22Rv1 (cell line): ENCODE results near the gene CD46.

Experiments
- H3K27ac ChIP-seq: fragments of 450-650 bp; 2 replicates; pipeline ENCODE4 v1.5.1; 2017
- ZFX ChIP-seq: fragments of 450-650 bp; IDR thresholded peaks from 2 replicates; pipeline ENCODE4 v1.6.1; 2017; ENCODE audit warnings: antibody characterized with exemption, borderline replicate concordance
- TF ChIP-seq, protein P1 (sequence below): fragments of 450-650 bp; IDR thresholded peaks from 2 replicates; pipeline ENCODE4 v1.5.1; 2017; ENCODE audit warnings: mild to moderate bottlenecking

CD46 gene

DNA sequence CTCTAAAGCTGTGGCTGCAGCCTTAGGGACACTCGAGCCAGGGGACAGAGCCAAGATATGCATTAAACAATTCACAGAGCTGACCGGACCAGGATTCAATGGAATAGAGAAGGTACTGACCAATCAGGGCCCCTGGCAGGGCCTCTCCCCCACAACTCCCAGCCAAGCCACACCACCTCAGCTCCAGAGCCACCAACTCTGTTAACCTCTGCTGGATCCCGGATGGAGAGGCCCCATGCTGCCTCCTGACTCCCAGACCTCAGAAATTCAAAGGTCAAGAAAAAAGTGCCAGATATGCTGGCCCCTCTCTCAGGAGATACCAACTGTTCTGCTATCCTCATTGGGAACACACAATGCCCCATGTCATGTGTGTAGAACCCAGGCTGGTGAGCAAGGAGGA, 62.1 kb downstream of the CD46 start:
- no peak for TF ChIP-seq ZFX
- TF ChIP-seq, protein P1, sequence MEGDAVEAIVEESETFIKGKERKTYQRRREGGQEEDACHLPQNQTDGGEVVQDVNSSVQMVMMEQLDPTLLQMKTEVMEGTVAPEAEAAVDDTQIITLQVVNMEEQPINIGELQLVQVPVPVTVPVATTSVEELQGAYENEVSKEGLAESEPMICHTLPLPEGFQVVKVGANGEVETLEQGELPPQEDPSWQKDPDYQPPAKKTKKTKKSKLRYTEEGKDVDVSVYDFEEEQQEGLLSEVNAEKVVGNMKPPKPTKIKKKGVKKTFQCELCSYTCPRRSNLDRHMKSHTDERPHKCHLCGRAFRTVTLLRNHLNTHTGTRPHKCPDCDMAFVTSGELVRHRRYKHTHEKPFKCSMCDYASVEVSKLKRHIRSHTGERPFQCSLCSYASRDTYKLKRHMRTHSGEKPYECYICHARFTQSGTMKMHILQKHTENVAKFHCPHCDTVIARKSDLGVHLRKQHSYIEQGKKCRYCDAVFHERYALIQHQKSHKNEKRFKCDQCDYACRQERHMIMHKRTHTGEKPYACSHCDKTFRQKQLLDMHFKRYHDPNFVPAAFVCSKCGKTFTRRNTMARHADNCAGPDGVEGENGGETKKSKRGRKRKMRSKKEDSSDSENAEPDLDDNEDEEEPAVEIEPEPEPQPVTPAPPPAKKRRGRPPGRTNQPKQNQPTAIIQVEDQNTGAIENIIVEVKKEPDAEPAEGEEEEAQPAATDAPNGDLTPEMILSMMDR: no peak
- peak overlapping the region; percentile 71; the same call in 1 of the 2 replicates for H3K27ac ChIP-seq

DNA sequence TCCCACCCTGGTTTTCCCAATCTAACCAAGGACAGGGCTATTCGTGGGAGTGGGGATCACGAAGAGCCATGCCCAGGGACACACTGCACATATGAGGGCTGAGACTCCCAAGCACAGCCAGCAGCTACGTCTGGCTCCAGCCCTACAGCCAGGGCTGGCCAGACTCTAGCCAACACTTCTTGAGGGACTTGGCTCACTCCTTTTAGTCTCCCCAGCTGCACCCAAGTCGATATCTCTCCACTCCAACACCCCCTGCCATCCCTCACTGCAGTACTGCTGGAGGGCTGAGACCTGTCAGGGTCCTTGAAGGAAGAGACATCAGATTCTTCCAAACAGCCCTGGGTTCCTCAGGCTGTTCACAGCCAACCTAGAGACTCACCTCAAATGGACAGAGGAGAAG, 62.6 kb downstream of the CD46 start:
- no peak overlapping the region for H3K27ac ChIP-seq
- TF ChIP-seq, protein P1: no peak
- TF ChIP-seq ZFX: no peak

DNA sequence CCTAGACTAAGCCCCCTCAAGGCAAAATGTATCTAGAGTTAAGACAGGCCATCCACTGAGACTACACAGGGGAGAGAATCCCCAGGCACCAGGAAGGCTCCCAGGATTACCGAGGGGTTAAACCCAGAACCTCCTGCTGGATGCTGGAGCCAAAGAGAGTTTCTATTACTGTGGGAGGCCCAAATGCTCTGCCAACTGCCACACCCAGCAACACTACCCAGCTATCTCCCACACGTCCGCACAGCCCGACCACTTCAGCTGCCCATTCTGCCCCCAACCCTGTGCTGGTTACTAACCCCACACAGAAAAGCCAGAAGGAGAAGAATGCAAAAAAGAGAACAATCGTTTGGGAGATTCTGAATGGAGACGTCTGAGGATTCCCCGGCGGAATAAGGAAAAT, 63.6 kb downstream of the CD46 start:
- TF ChIP-seq, protein P1: no peak
- no peak for TF ChIP-seq ZFX
- no peak overlapping the region for H3K27ac ChIP-seq

DNA sequence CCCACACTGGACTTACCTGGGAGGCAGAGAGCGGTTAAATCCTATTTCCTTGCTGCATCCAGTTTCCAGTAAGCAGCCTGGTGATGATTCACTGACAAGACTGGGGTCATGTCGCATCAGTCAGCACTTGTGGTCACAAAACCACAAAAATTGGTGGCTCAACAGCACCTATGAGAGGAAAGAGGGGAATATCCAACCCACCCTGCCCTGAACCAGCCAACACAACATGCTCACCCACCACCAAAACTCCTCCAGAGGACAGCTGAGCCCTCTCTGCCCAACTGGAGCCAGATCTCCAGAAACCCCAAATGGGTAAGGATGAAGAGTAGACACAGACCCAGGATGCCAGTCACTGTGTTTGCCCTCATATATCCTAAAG, 64.0 kb downstream of the CD46 start:
- H3K27ac ChIP-seq: no peak overlapping the region
- TF ChIP-seq, protein P1: no peak
- no peak for TF ChIP-seq ZFX

DNA sequence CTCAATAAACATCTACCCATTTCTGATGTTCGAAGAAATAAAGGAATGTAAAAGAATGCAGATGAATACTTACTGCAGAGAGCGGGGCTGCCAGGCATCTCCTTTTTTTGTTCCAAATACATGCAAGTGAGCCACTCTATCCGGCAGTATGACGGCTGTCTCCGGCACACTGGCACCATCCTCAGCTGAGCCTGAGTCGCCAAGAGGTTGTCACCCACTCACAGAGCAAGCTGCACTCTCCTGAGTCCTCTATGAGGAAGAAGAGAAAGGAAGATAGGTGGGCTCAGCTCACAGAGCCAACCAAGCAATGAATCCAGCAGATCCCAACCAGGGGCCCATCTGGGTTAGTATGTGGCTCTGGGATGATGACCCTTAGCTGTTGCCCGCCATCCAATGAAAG, 65.3 kb downstream of the CD46 start:
- H3K27ac ChIP-seq: no peak overlapping the region

DNA sequence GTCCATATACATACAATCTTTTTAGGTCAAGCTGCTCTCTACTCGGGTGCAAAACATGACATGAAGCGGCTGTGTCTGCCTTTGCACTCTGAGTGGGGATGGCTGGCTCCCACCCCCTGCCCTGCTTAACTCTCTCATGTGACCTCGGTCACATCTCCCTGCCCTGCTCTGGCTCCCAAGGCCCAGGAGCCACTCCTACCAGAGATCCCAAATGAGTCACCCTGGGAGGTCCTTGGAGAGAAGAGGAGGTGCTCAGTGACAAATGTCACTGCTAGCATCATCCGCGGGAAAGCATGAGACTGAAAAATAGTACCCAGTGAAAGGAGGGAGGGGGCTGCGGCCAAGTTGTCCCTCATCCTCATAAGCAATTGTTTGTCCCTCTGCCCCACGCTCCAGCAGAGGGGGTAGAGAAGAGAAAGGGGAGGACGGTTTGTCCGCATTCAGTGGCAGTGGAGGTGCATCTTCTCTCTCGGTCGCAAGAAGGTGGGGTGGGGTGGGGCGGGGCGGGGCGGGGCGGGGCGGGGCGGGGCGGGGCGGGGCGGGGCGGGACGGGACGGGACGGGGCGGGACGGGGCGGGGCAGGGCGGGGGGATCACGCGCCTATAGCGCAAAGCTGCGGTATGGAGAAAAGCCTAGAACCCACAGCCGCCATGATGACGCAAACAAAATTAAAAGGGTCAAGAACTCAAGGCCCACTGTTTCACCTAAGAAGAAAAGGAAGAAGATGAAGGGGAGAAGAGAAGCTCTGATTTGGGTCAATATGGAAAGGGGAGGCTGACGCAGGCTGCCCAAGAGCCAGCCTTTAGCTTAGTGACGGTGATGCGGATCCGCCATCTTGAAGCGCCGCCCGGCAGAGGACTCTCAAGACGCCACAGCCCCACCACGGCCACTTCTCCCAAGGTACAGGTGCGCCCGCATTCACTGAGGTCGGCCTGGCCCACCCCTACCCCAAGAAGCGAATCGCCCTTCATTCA, 66.2 kb downstream of the CD46 start:
- TF ChIP-seq ZFX: no peak
- TF ChIP-seq, protein P1: no peak
- 0 out of 2 replicates have a peak overlapping the region, but pooled peaks have one; percentile 22 for H3K27ac ChIP-seq

More for the DNA sequence above, 65.3 kb downstream of the CD46 start:
- TF ChIP-seq, protein P1: no peak
- TF ChIP-seq ZFX: no peak

DNA sequence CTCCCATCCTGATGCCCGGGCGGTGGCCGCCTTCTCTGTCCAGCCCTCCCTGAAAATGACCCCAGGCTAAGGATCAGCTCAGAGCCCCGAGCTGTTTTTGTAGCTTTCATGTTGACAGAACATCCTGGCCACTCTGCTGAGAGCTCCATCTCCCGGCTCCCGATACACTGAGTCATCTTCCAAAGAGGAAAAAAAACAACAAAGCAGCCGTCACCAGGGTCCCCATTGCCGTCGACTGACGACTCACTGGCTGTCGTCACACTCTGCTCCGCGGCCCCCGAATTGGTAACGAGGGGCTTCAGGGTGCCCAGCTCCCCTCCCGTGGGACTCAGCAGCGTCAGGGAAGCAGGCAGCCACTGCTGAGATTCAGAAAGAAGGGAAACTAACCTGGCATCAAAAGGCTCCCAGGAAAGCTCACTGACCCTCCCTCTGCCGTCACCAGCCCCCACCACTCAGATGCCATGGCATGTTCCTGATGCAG, 67.2 kb downstream of the CD46 start:
- peak overlapping the region; percentile 22; the same call in 1 of the 2 replicates for H3K27ac ChIP-seq
- TF ChIP-seq, protein P1: no peak
- no peak for TF ChIP-seq ZFX
